GM19467 (cell line): ENCODE data around the gene C2CD4B.

Experiments
- ATAC-seq: cut with Tn5 transposase; IDR thresholded peaks from one replicate; pipeline ENCODE4 v1.9.1; 2021; ENCODE audit warnings: mild to moderate bottlenecking, moderate library complexity; ENCODE audit not compliant: unreplicated experiment

C2CD4B gene

DNA sequence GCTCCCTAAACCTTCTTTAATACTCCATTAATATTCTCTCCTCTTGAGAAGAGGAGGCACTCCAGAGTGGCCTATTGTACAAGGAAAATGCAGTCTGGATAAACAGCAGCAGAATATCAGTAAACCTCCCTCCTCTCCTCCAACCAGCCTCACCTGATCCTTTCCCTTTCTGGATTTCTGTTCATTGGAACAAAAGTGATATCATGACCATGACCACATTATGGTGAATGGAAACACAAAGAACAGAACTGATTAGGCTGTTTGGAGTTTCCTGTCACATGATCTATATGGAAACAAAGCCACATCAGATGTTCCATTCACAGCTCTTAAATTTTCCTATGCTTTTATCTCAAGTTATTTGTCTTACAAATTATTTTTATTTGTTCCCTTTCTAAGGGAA is 14.6 kb downstream of the C2CD4B start:
- ATAC-seq: no peak

DNA sequence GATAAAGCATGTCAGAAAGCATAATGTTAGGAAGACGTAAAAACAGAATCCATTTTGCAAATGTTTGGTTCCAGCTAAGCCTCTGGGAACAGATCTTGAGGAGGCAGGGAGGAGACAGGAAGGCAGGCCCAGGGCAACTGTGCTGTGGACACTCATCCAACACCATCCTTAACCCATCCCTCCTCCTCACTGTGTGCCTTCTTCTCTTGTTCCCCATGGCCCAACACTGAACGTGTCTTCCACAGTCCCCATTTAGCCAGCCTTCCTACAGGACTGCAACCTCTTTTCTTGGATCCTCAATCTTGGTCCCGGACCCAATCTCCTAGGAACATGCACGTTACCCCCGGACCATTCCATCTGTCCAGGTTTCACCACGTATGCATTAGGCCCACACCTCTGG is 15.4 kb downstream of the C2CD4B start:
- no peak for ATAC-seq

DNA sequence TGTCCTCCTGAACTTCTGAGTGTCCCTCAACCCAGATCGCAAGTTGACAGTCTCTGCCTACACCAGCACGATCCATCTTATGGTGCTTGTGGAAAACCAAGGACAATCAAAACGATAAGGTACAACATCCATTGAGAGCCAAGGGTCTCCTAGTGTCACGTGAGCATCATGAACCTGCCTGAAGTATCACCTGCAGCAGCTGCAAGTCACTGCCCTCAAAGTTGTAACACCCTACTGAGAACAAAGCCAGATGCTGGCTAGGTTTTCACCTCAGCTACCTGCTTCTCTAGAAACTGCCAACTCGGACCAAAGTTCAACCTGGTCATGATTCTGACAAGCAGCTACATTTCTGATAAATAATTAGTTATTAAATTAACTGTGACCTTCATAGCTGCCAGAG is 17.5 kb downstream of the C2CD4B start:
- ATAC-seq: no peak

DNA sequence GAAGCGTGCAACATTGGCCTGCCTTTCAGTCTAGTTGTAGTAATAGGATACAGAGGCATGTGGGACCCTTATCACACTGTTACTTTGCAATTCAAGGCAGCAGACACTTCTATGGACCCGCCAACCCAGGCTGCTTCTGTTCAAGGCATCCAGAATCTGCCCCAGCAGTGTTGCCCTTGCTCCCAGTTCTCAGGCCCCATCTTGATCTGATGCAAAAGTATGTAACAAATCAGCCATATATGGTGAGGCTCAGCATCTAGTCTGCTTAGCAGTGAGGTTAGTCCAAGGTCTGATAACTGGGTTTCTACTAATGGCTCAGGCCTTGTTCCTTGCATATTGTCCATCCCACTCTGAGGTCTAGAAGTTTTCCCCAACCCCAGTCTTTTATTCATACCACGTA is 17.9 kb downstream of the C2CD4B start:
- no peak for ATAC-seq

DNA sequence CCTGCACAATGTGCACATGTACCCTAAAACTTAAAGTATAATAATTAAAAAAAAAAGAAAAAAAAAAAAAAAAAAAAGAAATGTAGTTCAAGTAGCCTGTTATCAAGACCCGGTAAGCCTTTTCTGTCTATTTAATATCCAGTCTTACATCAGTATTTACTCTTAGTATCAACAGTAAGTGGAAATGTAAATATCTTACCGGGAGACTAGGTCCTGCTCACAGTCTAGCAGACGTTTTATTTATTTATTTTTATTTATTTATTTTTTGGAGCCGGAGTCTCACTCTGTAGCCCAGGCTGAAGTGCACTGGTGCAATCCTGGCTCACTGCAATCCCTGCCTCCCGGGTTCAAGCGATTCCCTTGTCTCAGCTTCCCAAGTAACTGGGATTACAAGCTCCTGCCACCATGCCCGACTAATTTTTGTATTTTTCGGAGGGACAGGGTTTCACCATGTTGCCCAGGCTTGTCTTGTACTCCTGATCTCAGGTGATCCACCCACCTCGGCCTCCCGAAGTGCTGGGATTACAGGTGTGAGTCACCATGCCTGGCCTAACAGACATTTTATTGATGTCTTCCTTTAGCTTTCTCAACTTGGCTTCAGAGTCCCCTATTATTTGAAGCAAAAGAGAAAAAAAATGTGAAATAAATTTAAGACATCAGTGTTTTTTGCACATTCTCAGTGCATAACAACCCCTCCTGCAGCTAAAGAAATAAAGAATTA is 19.9 kb downstream of the C2CD4B start:
- ATAC-seq: no peak

DNA sequence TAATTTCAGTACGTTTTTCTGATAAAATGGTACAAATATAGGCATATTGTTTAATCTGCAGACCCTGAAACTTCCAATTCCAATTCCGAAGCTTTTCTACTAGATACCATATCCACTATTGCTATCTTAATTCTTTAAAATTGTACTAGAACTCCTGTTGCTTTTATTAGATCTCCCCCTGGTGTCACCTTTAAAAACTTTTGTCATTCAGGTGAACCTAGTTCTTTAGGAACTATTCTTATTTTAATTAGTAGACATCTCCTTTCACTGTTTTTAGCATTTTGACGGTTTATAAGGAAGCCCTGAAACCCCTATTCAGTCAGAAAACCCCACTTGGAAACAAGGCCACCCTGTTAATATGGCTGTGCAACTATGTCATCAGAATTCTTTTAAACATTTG is 22.3 kb downstream of the C2CD4B start:
- no peak for ATAC-seq

DNA sequence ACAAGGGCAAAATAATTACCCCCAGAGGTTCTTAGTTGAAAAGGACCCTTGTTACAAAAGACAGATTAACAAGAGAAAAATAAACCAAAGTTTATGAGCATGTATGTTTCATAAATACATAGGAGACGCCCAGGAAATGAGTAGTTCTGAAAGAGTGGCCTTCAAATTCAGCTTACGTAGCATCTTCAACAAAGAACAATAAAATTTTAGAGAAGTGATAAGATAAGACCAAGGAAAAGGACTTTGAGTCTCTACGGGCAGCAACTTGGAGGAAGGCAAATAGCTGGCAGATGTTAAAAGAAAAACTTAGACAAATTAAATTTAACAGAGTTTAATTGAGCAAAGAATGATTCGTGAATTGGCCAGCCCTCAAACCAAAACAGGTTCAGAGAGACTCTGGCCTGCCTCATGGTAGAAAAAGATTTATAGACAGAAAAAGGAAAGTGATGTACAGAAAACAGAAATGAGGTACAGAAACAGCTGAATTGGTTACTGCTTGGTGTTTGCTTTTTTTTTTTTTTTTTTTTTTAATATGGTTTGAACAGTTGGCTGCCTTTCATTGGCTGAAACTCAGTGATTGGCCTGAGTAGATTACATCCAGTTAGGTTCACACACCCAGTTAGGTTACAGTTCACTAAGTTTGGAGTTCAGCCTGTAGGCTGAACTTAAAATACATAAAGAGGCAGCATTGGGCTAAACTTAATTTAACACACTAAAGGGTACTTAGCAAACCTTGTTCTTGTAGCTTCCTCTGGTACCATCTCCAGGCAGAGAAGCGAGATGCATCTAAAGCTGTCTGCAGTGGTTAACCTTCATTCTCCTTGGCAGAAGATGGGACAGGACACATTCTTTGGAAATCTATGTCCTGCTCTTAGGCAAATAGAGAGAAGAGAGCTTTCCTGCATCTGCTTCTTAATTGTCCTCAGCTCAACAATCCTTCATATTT is 23.2 kb downstream of the C2CD4B start:
- ATAC-seq: no peak

DNA sequence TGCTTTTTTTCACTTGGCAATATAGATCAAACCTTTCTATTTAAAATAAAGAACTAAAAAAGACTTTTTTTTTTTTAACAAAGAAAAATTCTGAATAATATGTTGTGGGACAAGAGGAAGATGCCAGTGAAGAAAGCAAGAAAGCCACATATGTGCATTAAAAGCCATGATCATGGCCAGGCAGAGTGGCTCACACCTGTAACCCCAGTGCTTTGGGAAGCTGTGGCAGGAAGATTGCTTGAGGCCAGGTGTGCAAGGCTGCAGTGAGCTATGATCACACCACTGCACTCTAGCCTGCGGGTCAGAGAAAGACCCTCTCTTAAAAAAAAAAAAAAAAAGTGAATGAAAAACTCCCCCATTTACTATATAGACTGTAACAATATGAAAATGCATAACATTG is 23.9 kb downstream of the C2CD4B start:
- ATAC-seq: no peak

DNA sequence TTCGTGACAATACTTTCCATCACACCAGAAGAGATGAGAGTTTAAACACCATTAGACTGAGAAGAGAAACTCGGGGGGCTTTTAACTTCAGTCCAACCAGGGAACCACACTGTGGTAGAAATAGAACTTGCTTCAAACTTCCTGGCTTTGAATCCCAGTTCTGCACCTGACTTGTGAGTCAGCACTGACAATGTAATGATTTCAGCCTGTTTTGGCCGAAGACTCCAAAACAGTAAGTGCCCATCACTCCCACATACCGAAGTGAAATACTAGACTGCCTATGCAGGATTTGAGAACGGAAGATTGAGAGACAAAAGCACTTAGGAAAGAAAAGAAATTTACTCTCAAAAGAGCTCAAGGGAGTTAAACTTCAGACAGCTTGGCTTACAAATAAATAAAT is 27.0 kb downstream of the C2CD4B start:
- no peak for ATAC-seq

DNA sequence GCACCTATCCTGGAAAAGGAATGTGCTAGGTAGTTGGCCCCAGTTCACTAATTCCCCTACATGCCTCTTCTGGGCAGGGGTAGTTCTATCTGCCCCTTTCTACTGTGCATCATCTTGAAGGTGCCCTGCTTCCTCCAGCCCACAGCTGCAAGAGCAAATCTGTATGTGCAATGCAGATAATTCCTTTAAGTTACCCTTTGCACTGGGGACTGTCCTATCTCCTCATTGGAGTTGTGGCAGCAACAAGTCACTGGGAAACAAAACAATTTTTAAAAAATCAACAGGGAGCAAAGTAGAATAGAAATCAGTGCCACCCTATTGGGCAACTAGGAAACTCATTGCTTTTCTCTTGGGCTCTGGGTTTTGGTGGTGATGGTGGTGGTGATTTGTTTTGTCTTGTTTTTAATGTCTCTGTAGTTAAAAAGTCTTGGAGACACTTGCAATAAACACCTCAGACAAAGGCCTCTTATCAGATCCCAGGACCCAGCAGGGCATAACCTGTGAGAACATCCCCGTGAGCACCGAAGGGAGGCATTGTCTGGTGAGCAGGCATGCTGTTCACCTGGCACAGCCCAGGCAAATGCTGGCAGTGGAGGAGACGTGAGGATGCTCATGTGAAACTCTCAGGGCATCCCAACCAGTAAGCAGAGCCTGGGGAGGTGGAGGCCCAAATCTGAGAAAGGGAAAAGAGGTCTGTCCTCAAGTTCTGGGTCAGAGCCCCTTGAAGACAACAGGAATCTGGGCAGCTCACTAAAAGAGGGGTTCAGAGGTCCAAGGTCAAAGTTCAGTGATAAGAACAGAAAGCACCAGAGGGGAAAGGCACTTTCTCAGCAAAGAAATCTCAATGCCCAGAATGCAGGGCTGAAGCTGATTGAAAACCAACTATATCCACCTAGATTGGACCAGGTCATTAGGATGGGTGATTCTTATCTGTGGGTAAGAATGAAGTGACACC is 27.9 kb downstream of the C2CD4B start:
- no peak for ATAC-seq

DNA sequence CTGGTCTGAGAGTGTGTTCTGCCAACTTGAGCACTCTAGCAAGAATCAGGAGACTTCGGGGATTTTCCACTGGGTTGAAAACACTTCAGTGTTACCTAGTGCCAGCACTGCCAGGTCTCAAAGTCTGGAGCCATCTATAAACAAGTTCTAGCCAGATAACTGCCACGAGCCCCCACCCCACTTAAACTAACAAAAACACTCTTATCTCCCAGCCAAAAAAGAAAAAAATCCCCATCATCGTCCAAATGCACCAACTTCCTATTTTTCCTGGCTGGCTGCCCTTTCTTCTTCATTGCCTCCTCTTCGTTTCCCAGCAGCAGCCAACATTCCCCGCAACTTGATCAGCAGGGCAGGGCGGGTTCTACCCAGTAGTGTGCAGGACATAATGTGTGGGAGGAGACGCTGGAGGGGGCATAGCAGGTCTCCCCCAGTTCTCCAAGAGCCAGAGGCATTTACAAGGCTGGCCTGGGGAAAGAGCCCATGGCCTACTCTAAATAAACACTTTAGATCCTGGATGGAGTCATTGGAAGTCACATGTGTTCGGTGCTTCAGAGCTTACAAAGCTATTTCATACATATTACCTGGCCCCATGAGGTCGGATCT is 29.5 kb downstream of the C2CD4B start:
- no peak for ATAC-seq

DNA sequence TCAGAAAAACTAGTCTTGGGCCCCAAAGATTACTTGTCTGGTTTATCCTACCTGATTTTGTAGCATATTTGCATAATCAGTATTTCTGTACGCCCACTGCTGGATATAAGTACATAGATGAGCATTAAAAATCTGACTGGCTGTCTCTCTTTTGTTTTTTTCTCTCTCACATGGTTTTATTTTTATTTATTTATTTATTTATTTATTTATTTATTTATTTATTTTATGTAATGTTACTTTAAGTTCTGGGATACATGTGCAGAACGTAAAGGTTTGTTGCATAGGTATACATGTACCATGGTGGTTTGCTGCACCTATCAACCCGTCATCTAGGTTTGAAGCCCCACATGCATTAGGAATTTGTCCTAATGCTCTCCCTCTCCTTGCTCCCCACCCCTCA is 31.9 kb downstream of the C2CD4B start:
- ATAC-seq: no peak

DNA sequence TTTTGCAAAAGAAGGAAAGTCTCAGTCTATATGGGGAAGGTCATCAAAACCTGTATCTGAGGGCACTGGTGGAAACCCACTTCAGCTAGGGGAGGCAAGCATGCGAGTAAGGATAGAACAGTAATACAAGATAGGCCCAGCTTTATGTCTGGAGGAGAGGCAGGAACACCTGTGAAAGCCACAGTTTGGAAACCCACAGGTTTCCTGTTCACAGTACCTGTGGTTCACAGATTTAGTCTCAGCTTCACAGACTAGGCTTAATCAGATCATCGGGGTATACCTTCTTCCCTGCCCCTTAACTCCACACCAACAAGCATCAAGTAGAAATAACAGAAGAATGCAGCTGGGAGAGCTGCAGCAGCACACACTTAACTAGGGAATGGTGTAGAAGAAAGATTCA is 36.2 kb downstream of the C2CD4B start:
- ATAC-seq: no peak

DNA sequence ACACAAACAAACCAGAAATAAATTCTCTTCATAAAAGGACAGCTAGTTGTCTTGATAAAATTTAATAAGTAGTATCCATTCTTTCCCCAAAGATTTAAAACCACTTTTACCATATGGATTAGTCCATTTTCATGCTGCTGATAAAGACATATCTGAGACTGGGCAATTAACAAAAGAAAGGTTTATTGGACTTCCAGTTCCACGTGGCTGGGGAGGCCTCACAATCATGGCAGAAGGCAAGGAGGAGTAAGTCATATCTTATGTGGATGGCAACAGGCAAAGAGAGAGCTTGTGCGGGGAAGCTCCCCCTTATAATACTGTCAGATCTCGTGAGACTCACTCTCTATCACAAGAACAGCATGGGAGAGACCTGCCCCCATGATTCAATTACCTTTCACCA is 38.7 kb downstream of the C2CD4B start:
- no peak for ATAC-seq

DNA sequence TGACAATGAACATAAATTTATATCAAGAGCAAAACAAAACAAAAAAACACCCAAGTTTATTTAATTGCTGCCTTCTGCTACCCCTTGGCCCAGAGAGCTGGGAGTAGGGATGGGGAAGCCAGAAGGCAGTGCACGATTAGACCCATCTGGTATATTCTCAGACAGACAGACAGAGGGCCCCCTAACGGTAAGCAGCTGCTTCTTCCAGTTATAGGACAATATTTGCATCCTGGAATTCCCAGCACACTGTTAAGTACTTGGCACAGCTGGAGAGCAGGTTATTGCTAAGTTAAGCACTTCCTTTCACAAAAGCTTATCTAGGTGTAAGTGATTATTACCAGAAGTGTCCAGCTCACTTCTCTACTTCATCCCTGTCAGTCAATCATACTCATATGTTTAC is 39.3 kb downstream of the C2CD4B start:
- ATAC-seq: no peak

DNA sequence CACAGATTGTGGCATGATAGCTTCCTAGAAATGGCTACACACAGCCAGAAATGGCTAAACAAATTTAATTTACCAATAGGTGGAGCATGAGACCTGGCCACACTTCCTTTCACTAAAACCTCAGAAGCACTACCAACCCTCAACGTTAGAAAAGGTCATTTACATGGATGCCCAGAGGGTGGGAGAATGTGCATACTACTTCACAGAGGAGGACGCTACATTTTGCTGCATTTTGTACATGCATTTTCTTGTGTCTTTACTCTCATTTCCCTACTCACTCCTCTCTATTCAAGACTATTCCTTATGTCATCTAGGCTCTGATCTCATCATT is 40.1 kb downstream of the C2CD4B start:
- ATAC-seq: no peak

DNA sequence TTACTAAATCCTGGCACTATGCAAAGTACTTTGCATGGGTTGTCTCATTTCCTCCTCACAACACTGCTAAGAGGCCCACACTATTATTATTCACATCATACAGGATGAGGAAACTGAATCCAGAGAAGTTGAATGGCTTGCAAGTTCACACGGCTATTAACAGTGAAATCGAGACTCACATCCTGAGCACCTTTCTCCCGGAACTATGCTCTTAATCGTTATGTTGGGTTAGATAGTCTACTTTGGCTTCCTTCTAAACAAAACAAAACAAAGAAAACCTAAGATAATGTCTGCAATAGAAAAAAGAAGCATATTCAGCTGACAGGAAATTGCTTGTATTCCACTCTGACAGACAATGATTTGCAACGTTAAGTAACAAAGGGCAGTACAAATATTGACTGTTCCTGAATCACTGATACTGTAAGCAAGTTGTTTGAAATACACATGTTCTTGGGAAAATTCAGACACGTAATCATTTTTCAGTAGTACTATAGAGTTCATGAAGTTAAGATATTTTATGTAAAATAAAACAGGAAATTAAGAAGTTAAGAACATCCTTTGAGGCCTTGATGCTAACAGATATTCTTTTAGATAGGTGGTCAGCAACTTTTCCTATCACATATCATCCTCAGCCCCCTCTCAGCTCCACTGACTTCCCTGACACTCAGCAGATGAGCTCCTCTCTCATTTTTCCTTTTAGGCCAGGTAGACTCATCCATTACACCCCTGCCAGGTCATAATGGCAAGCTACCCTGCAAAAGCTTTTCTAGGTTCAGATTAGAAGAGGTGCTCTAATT is 40.7 kb downstream of the C2CD4B start:
- no peak for ATAC-seq

DNA sequence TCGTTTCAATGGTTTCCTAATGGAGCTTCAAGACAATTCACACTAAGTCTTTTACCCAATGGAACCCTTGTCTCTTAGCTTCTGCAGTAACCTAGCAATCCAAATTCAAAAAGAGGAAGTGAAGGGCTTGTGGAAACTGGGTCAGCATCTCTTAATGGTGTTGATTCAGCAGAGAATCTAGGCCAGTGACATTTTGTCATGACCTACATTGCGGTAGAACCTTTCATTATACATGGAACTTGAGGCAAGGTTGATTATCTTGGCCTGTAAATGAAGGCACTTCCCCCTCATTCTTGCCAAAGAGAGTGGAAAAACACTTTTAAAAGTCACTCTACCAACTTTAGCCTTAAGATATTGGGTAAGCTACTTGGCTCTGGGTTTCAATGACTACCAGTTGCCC is 42.8 kb downstream of the C2CD4B start:
- ATAC-seq: no peak

DNA sequence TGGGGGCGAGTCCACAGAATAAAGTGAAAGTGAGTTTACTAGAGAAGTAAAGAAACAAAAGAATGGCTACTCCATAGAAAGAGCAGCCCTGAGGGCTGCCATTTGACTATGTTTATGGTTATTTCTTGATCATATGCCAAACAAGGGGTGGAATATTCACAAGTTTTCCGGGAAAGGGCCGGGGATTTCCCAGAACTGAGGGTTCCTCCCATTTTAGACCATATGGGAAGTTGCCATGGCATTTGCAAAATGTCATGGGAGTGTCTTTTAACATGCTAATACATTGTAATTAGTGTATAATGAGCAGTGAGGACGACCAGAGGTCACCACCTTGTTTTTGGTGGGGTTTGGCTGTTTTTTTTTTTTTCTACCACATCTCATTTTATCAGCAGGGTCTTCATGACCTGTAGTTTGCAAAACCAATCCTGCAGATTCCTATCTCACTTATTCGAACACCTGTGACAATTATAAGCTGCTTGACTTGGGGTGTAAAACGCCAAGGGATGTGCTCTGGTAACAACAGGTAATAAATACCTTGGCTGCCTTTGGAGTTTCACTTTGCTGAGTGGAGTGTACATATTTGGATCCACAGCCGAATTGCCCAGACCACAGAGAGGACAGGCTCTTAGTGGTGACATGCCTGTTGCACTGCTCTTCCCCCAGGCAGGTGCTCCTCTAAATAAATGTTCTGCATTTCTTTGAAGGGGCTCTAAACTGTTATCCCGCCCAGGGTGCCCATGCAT is 43.6 kb downstream of the C2CD4B start:
- ATAC-seq: no peak
